ACHN (cell line): ENCODE measurements around the gene TXN2.
"Not testable (repeated sequence)": the region's sequence is repeated elsewhere in the genome, so short reads cannot be mapped to it uniquely, and the experiment has no call there.

ENCODE experiments used
- DNase-seq: peaks from one replicate; pipeline ENCODE4 v3.0.0-alpha.2; 2015
- in situ Hi-C: cut with HindIII; loops from 2 replicates; pipeline ENCODE4 v1.10.0; 2017; ENCODE audit warnings: low sequenced_read_pairs, low pct_ligation_motif_present, low pct_unique_long_range_greater_than_20kb

The TXN2 gene

DNA sequence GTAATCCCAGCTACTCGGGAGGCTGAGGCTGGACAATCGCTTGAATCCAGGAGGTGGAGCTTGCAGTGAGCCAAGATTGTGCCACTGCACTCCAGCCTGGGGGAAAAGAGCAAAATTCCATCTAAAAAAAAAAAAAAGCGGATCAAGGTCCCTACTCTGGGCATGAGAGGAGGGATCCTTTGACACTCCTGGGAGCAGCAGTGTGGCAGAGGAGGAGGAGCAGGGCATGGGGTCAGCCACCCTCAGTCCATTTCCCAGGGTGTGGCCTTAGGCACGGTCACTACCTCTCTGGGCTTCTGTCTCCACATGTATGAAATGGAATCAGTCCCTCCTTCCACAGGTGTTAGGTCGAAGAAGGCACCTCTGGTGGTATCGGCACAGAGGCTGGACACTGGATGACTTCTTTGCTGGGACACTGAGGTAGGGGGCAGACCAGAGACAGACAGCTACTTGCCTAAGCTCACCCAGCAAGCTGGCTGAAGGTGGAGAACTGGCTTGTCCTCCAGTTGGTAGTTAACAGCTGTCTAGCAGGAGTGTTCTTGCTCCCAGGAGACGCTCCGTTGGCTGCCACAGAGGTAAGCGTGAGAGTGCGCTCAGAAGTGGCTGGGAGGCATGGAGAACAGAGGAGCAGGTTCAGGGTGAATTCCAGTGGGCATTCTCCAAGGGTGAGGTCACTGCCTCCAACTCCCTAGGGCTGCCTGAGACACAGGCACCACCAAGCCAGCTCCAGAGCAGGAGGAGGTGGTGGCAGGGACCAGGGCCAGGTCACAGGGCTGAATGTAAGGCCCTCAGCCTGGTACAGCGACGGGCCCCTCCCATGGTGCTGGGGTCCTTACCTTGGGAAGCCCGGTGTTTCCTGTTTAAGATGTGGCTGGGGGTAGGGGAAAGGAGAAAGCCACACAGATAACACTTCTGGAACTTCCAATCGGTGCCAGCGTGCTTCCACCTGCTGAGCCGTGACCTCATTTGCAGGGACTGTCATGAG, 19.5 kb downstream of the TXN2 start:
- in situ Hi-C loops, result no loop called here
- DNase-seq, result peak; percentile 97

DNA sequence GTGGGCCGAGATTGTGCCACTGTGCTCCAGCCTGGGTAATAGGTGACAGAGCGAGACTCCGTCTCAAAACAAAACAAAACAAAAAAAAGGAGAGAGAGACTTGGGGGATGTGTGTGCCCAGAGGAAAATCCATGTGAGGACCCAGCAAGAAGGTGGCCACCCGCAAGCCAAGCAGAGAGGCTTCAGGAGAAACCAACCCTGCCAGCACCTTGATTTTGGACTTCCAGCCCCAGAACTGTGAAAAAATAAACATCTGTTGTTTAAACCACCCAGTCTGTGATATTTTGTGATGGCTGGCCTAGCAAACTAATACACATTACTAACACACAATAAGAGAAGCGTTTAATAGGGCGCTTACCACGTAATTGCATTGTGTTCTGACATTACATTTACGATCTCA, 21.2 kb downstream of the TXN2 start:
- DNase-seq, result no peak
- in situ Hi-C loops, result no loop called here

GRCh38 chr22:36457688-36458450, 23.6 kb downstream of the TXN2 start:
- no peak for DNase-seq
- in situ Hi-C loops, result no loop called here

GRCh38 chr22:36456464-36456845, 25.0 kb downstream of the TXN2 start:
- in situ Hi-C loops, result no loop called here
- no peak for DNase-seq

DNA sequence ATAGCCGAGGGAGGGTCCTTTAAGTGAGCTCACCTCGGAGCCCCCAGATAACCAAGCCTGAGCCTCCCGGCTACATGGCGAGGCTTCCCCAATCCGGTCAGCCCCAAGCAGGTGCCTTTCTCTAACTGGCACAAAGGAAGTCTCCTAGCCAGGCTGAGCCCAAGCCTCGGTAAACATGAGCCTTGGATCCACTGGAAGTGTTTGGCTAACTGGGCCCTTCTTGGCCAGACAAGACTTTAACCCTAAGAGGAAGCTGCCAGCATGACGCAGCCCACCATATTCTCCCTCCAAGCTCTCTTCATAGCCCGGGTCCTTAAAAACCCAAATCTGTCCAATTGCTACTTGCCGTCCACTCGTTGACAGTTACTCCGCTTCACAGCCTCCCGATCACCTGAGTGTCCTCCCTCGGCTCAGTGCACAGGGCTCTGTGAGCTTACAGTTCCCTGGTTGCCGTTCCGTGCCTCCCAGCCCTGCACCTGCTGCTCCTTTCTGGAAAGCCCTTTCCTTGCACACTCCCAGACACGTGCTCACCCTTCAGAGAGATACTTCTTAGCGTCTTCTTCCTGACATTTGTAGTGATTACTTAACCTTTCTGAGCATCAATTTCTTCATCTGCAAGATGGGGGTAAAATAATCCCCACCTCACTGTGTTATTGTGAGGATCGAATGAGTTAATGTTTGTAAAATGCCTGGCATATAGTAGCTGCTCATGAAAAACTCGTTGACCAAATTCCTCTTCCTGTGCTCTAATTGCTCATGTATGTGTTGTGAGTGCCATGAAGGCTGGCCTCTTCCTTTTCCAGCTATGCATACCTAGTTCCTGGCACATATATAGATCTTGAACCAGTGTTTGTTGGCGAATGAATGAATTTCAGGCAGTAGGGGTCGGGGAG, 25.6 kb downstream of the TXN2 start:
- in situ Hi-C loops, result no loop called here
- no peak for DNase-seq

DNA sequence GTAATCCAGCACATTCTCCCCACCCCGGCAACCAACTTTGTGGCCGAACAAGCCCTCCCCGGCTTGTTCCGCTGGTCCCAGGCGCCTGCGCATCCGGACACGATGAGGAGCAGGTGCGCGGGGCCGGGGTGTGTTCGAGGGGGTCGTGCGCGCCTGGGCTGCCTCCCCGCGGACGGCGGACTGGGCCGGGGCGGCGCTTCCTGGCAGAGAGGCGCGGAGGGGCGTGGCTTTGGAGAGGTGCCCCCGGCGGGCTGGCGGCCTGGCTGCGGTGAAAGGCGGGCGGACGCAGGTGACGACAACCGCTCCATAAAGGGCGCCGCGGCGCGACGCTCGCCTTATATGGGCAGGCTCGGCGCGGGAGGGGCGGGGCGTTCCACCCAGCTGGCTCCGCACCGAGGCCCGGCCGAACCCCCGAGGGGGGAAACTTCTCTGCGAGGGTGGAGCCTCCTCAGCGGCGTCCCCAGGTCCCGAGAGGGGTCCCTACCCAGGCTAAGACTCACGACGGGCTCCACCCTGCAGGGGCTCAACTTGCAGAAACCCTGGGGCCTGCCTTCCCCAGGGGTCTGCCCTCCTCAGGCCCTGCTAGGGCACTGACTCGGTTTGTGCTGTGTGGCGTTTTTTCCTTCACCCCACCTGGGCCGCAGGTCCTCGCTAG, 26.4 kb downstream of the TXN2 start:
- DNase-seq, result peak; percentile 88
- in situ Hi-C loops, result no loop called here

GRCh38 chr22:36453855-36454378, 27.5 kb downstream of the TXN2 start:
- in situ Hi-C loops, result no loop called here
- DNase-seq, result no peak

GRCh38 chr22:36452978-36453607, 28.3 kb downstream of the TXN2 start:
- in situ Hi-C loops, DNase-seq: not testable (repeated sequence)

DNA sequence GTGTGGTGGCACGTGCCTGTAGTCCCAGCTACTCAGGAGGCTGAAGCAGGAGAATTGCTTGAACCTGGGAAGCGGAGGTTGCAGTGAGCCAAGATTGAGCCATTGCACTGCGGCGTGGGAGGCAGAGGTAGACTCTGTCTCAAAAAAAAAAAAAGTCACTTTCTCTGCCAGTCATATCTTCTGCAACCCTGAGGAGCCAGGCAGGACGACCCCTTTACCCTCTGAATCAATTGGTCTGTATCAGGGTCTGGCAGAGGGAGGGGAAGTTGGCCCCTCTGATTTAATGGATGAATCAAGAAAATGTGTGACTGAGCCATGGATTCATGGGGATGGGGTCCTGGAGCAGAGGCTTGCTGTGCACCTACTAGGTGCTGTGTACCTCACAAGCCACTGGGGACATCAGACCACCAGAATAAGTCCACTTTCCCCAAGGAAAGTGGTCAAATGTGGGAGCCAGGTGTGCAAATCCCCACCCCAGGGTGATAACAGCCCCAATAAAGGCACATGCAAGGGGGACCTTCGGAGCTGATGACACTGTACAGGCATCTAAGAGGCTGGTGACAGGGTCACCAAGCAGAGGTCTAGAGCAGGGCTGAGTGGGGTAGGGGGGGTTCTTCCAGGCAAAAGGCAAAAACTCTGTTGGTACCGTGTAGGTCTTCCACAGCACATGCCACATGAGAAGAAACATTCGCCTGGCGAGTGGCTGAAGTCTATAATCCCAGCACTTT, 29.0 kb downstream of the TXN2 start:
- DNase-seq, result no peak
- in situ Hi-C loops, result no loop called here

GRCh38 chr22:36450923-36451322, 30.5 kb downstream of the TXN2 start:
- in situ Hi-C loops, result not testable (repeated sequence)

GRCh38 chr22:36449596-36450175, 31.8 kb downstream of the TXN2 start:
- in situ Hi-C loops, result no loop called here
- no peak for DNase-seq

More at GRCh38 chr22:36450923-36451322, 30.5 kb downstream of the TXN2 start:
- not testable (repeated sequence) for DNase-seq

GRCh38 chr22:36447632-36448031, 33.8 kb downstream of the TXN2 start:
- in situ Hi-C loops, result no loop called here
- DNase-seq, result no peak

DNA sequence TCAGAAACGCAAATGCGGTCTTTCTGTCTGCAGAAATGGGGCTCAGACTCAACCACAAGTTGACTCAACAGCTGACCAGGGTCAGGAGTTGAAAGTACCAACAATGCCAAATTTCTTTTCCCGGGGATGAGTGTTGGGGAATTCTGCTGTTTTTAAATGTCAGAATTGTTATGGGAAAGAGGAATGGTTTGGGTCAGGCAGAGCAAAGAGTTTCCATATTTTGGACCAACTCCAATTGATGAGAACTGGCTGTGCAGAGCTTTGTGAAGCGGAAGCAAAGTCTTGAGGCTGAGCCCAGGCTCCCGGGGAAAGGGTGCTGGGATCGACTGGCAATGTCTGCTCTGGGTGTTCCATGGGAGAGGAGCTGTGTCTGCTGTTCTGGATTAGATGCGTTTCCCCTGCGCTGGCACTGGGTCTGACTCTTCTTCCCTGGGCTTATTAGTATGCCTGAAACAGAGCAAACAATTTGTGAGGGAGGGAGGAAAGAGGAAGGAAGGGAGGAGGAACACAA, 36.2 kb downstream of the TXN2 start:
- DNase-seq, result no peak
- in situ Hi-C loops, result no loop called here

- in situ Hi-C loops, result no loop called here
- DNase-seq, result no peak
Observed at GRCh38 chr22:36443198-36443770, 38.2 kb downstream of the TXN2 start.

DNA sequence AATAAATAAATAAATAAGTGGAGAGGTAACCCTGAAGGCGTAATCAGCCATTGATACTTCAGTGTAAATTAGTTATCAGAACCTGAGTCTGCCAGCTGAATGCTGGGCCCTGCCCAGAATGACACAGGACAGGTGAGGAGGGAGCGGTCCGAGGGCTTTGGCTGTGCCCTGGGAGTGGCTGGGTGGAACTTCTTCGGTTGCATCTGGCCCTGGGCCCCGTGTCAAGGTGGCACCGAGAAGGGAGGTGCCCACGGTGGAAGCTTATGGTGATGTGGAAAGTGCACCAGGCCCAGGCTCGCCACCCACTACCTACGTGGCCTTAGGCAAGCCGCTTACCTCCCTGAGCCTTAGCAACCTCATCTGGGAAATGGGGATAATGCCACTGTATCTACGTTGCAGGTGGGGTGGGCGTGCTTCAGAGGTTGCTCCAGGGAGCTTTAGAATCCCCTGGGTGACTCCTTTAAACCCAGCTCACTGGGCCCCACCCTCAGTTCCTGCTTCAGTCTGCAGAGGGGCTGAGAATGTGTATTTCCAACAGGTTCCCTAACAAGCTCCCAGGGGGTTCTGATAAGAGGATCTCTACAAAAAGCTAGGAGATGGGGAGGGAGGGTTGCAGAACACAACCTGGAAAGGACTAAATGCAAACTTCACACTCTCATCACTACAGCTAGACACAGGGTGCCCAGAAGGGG, 38.8 kb downstream of the TXN2 start:
- DNase-seq, result no peak
- in situ Hi-C loops, result no loop called here
